ENCODE results near the gene RIMBP2. TPM values are rescaled to one million over a fixed set of nuclear protein-coding genes. Genes with fewer than 3 reads are reported as not detected.

Gene RIMBP2
- total and polyA plus RNA-seq, 2 experiments from 2014 or later = not detected

DNA sequence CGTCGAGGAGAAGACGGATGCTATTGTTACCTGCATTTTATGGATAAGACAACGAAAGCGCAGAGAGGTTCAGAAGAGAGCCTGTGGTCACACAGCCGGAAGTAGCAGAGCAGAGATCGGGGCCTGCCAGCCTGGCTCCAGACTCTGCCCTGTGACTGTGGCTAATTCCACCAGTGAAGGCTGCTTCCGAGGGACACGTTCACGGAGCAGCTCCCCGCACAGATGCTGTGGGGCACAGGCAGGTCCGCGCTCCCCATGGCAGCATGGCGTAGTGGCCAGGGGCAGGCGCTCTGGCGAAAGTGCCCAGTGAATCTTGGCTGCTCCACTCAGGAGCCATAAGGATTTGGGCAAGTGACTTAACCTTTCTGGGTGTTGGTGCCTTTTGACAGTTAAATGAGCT, 9.8 kb downstream of the RIMBP2 start:
- in situ Hi-C loops (cut with MboI) = no loop called here
- Histone ChIP-seq H3K79me2 (ENCODE audit: insufficient read depth) (no peaks in the 10 kb centered on the region), H2AFZ (no peak overlapping the region), H3K9ac (no peak overlapping the region), H3K27me3 (replicated peaks; ENCODE audit: insufficient read depth) (no peaks in the 10 kb centered on the region), H3K4me1 (ENCODE audit: insufficient read depth) (no peaks in the 10 kb centered on the region), H3F3A (ENCODE audit: insufficient read depth) (no peaks in the 10 kb centered on the region), H3K36me3 (ENCODE audit: low read depth) (no peaks in the 10 kb centered on the region), H3K9me2 (ENCODE audit: insufficient read depth) (no peaks in the 10 kb centered on the region), H3K4me2 (ENCODE audit: unreplicated experiment) (no peak overlapping the region), H3K4me3 (no peak overlapping the region), H3K27ac (no peak overlapping the region), H4K20me1 (ENCODE audit: insufficient read depth) (no peaks in the 10 kb centered on the region), H3K9me3 (ENCODE audit: low read depth) (no peaks in the 10 kb centered on the region)
- DNase-seq = no peak
- WGBS, 2 experiments (ENCODE audit: low coverage in 1 of 2, low lambda C conversion rate in 2 of 2, missing lambda C conversion rate in 2 of 2) = 68 to 72% methylated on average over 16 of the region's 16 CpGs
- TF ChIP-seq EZH2phosphoT487 (IDR thresholded peaks at IDR 0.05; ENCODE audit: insufficient read depth, low read depth) (no peak), EZH2 (IDR thresholded peaks at IDR 0.05; ENCODE audit: insufficient read depth, poor library complexity, severe bottlenecking) (no peak)

DNA sequence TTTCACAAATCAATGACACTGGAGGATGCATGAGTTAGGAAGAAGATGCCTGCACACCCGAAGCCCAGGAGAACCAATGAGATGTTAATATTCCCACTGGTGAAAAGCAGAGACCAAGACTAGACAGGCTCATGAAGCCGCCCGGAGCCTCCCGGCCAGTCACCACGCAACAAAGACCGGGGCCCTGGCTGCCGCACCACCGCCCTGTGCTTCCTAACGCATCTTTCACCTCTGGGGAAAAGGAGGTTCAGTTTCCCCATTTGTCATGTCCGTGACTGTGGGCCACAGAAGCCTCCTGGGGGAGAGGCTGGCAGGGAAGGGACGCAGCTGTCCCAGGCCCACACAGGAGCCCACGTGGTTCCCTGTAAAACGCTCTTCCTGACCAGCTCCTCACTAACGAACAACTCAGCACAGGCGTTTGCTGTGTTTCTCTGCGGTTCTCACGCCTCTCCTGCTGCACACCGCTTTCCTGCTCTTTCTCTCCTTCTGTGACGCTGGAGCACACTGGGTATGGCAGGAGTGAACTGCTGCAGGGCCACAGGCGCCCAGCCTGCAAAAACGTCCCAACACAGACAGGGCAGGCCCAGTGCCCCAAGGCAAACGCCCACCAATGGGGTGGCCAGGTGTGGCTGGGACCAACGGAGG, 10.8 kb downstream of the RIMBP2 start:
- H3K9me2 ChIP-seq (ENCODE audit: insufficient read depth) = no peaks in the 10 kb centered on the region
- no peak for DNase-seq
- H3K27ac ChIP-seq = no peak overlapping the region

DNA sequence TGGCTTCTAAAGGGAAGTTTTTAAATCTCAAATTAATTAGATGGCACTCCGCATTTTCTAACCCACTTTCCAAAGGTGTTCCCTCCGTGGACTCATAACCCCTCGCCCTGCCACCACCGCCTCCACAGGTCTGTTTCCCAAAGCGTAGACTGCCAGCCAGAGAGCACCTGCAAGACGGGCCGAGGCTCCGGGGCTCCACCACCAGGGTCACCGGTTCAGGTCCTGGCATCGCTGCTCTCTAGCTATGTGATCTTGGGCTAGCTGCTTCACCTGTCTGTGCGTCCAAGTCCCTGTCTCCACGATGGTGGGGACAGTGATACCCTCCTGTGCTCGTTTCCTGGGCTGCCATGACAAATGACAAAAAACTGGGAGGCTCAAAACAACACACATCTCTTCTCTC, 11.5 kb downstream of the RIMBP2 start:
- Histone ChIP-seq H3K4me2 (ENCODE audit: unreplicated experiment) (no peak overlapping the region), H3F3A (ENCODE audit: insufficient read depth) (no peaks in the 10 kb centered on the region), H2AFZ (no peak overlapping the region), H3K4me1 (ENCODE audit: insufficient read depth) (no peaks in the 10 kb centered on the region), H3K9ac (no peak overlapping the region), H4K20me1 (ENCODE audit: insufficient read depth) (no peaks in the 10 kb centered on the region), H3K27ac (no peak overlapping the region), H3K9me2 (ENCODE audit: insufficient read depth) (no peaks in the 10 kb centered on the region), H3K27me3 (replicated peaks; ENCODE audit: insufficient read depth) (no peaks in the 10 kb centered on the region), H3K4me3 (no peak overlapping the region), H3K36me3 (ENCODE audit: low read depth) (no peaks in the 10 kb centered on the region), H3K9me3 (ENCODE audit: low read depth) (no peaks in the 10 kb centered on the region), H3K79me2 (ENCODE audit: insufficient read depth) (no peaks in the 10 kb centered on the region)
- 67 to 70% methylated on average over 13 of the region's 13 CpGs for WGBS, 2 experiments (ENCODE audit: low coverage in 1 of 2, low lambda C conversion rate in 2 of 2, missing lambda C conversion rate in 2 of 2)
- DNase-seq = no peak
- in situ Hi-C loops (cut with MboI) = no loop called here
- TF ChIP-seq EZH2phosphoT487 (IDR thresholded peaks at IDR 0.05; ENCODE audit: insufficient read depth, low read depth) = no peak
- TF ChIP-seq EZH2 (IDR thresholded peaks at IDR 0.05; ENCODE audit: insufficient read depth, poor library complexity, severe bottlenecking) = no peak

More for the DNA sequence above, 10.8 kb downstream of the RIMBP2 start:
- no peaks in the 10 kb centered on the region for H3F3A ChIP-seq (ENCODE audit: insufficient read depth)
- no peak overlapping the region for H3K4me2 ChIP-seq (ENCODE audit: unreplicated experiment)
- no peaks in the 10 kb centered on the region for H3K9me3 ChIP-seq (ENCODE audit: low read depth)
- H2AFZ ChIP-seq = no peak overlapping the region
- TF ChIP-seq EZH2 (IDR thresholded peaks at IDR 0.05; ENCODE audit: insufficient read depth, poor library complexity, severe bottlenecking) = no peak
- no peaks in the 10 kb centered on the region for H3K79me2 ChIP-seq (ENCODE audit: insufficient read depth)
- no peaks in the 10 kb centered on the region for H3K36me3 ChIP-seq (ENCODE audit: low read depth)
- WGBS, 2 experiments (ENCODE audit: low coverage in 1 of 2, low lambda C conversion rate in 2 of 2, missing lambda C conversion rate in 2 of 2) = 50% methylated on average over 23 of the region's 23 CpGs
- no peaks in the 10 kb centered on the region for H4K20me1 ChIP-seq (ENCODE audit: insufficient read depth)
- in situ Hi-C loops (cut with MboI) = no loop called here
- H3K9ac ChIP-seq = no peak overlapping the region
- H3K27me3 ChIP-seq (replicated peaks; ENCODE audit: insufficient read depth) = no peaks in the 10 kb centered on the region
- no peaks in the 10 kb centered on the region for H3K4me1 ChIP-seq (ENCODE audit: insufficient read depth)
- no peak overlapping the region for H3K4me3 ChIP-seq

DNA sequence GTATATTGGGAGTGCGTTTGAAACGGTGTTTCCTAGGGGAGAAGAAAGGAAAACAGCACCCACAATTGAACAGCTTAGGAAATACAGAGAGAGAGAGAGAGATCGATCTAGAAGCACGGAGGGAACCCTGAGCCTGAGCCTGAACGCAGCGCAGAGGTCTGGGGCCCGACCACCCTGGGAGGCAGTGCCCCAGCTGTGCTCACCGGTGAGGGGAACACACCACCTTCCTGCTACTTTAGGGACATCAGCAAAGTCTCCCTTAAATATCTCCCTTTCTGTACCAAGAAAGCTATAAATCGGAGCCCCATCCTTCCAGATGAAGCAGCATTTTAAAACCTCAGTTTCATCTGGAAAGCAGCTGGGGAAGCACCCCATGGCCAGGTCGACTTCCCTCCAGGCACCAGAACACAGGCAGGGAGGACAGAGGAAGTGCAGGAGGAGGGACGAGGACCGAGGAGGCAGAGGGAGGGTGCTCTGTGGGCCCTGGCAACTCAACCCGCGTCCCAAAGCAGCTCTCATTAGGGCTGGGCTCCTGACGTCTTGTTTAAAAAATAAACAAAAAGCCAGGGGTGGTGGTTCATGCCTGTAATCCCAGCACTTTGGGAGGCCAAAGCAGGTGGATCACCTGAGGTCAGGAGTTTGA, 12.2 kb downstream of the RIMBP2 start:
- Histone ChIP-seq H3K27me3 (replicated peaks; ENCODE audit: insufficient read depth) (no peaks in the 10 kb centered on the region), H3K36me3 (ENCODE audit: low read depth) (no peaks in the 10 kb centered on the region), H3K79me2 (ENCODE audit: insufficient read depth) (no peaks in the 10 kb centered on the region), H3K9ac (no peak overlapping the region), H4K20me1 (ENCODE audit: insufficient read depth) (no peaks in the 10 kb centered on the region), H3F3A (ENCODE audit: insufficient read depth) (no peaks in the 10 kb centered on the region), H3K4me1 (ENCODE audit: insufficient read depth) (no peaks in the 10 kb centered on the region), H3K4me3 (no peak overlapping the region), H3K4me2 (ENCODE audit: unreplicated experiment) (no peak overlapping the region), H3K9me3 (ENCODE audit: low read depth) (no peaks in the 10 kb centered on the region), H3K27ac (no peak overlapping the region), H3K9me2 (ENCODE audit: insufficient read depth) (no peaks in the 10 kb centered on the region), H2AFZ (no peak overlapping the region)
- in situ Hi-C loops (cut with MboI) = no loop called here
- DNase-seq = no peak
- WGBS, 2 experiments (ENCODE audit: low coverage in 1 of 2, low lambda C conversion rate in 2 of 2, missing lambda C conversion rate in 2 of 2) = 12 to 15% methylated on average over 14 to 15 of the region's 15 CpGs
- no peak for TF ChIP-seq EZH2phosphoT487 (IDR thresholded peaks at IDR 0.05; ENCODE audit: insufficient read depth, low read depth)
- TF ChIP-seq EZH2 (IDR thresholded peaks at IDR 0.05; ENCODE audit: insufficient read depth, poor library complexity, severe bottlenecking) = no peak
